Endothelial cell of umbilical vein (primary cell): ENCODE results near the gene FZD2. TPM values are rescaled to one million over a fixed set of nuclear protein-coding genes. Genes with fewer than 3 reads are reported as not detected.

Experiments used
- BruUV-seq: library from RNA; stranded (reverse); fragments of 400-500 nt; replicated peaks from 2 replicates; lab custom pipeline; 2021; lab: Mats Ljungman, UMichigan
- CTCF ChIA-PET: fragments of 300-600, 350-600 bp; sonication (Branson Sonifier 250); formaldehyde crosslinking; loops from one replicate; lab custom pipeline; 2021; ENCODE audit warnings: antibody characterized with exemption, inconsistent platforms; lab: Charles Lee
- POLR2A ChIA-PET: fragments of 300-600, 350-600 bp; sonication (Branson Sonifier 250); formaldehyde crosslinking; loops from one replicate; lab custom pipeline; 2021; ENCODE audit warnings: antibody characterized with exemption, inconsistent platforms; lab: Charles Lee
- DNase-seq: peaks from one replicate; pipeline ENCODE4 v3.0.0-alpha.2; 2011; ENCODE audit warnings: low read depth, low spot score
- FAIRE-seq: peaks from 2 replicates; lab custom pipeline; 2011; peaks lifted over from hg19 to GRCh38; lab: Jason Lieb, UNC
- H2AFZ ChIP-seq: 2 replicates; pipeline ENCODE4 v1.6.0; 2012; ENCODE audit warnings: low read depth, low read length, control low read depth, inconsistent platforms
- H3K27ac ChIP-seq: 2 replicates; pipeline ENCODE4 v1.5.1; 2011; ENCODE audit warnings: low read depth, mild to moderate bottlenecking, control low read depth, low read length, moderate library complexity; ENCODE audit not compliant: insufficient read depth
- H3K27me3 ChIP-seq, 2 experiments: 2 replicates each; pipeline versions ENCODE4 v1.6.0 to v1.6.1; 2011; ENCODE audit warnings: low read length in 2 of 2, mixed read lengths in 1 of 2; ENCODE audit not compliant: control insufficient read depth in 2 of 2, insufficient read depth in 2 of 2
- H3K36me3 ChIP-seq, 2 experiments: 2 replicates in 1 of 2; 3 replicates in 1 of 2; pipeline ENCODE4 v1.5.1; 2011; ENCODE audit warnings: low read length in 2 of 2, mild to moderate bottlenecking in 1 of 2, moderate library complexity in 1 of 2; ENCODE audit not compliant: control insufficient read depth in 2 of 2, insufficient read depth in 2 of 2; ENCODE audit errors: extremely low read depth in 1 of 2
- H3K4me1 ChIP-seq: 3 replicates; pipeline ENCODE4 v1.5.1; 2011; ENCODE audit warnings: mild to moderate bottlenecking, low read length; ENCODE audit not compliant: control insufficient read depth, insufficient read depth; ENCODE audit errors: extremely low read depth
- H3K4me2 ChIP-seq: 2 replicates; pipeline ENCODE4 v1.6.1; 2011; ENCODE audit warnings: low read length, control low read depth, mixed read lengths; ENCODE audit not compliant: insufficient read depth
- H3K4me3 ChIP-seq, 3 experiments: fragments of 200-600 bp in 1 of 3; sonication (generic), shearing (Covaris generic) in 1 of 3; replicated peaks in 1 of 3; 2 replicates each; pipeline ENCODE4 v1.5.1; 2011 to 2016; ENCODE audit warnings: control low read depth in 3 of 3, low read length in 3 of 3, mild to moderate bottlenecking in 2 of 3, inconsistent platforms in 1 of 3, low read depth in 1 of 3, moderate library complexity in 1 of 3; ENCODE audit not compliant: insufficient read depth in 1 of 3
- H3K79me2 ChIP-seq: 2 replicates; pipeline ENCODE4 v1.6.0; 2012; ENCODE audit warnings: low read length, inconsistent platforms; ENCODE audit not compliant: control insufficient read depth, insufficient read depth
- H3K9ac ChIP-seq: replicated peaks from 2 replicates; pipeline ENCODE3; 2011; ENCODE audit warnings: low read length, control low read depth; ENCODE audit not compliant: insufficient read depth; ENCODE audit errors: extremely low read depth
- H3K9me1 ChIP-seq: replicated peaks from 3 replicates; pipeline ENCODE4 v1.6.0; 2011; ENCODE audit warnings: mild to moderate bottlenecking, low read length; ENCODE audit not compliant: control insufficient read depth, insufficient read depth; ENCODE audit errors: extremely low read depth
- H3K9me3 ChIP-seq: replicated peaks from 2 replicates; pipeline ENCODE4 v1.5.1; 2012; ENCODE audit warnings: low read length, inconsistent platforms; ENCODE audit not compliant: control insufficient read depth, insufficient read depth
- H4K20me1 ChIP-seq: replicated peaks from 2 replicates; pipeline ENCODE3; 2011; ENCODE audit warnings: mild to moderate bottlenecking, low read length; ENCODE audit not compliant: control insufficient read depth, insufficient read depth; ENCODE audit errors: extremely low read depth
- CTCF ChIP-seq, 2 donors: IDR thresholded peaks; 1 replicate in 1 of 2; 2 replicates in 1 of 2; pipeline ENCODE4 v1.5.1; 2011; ENCODE audit warnings: low read length in 2 of 2, mild to moderate bottlenecking in 2 of 2, moderate library complexity in 2 of 2, control low read depth in 1 of 2, inconsistent platforms in 1 of 2, low read depth in 1 of 2; ENCODE audit not compliant: insufficient read depth in 1 of 2; ENCODE audit errors: extremely low read depth in 1 of 2
- FOS ChIP-seq: IDR thresholded peaks from 2 replicates; pipeline ENCODE4 v1.6.1; 2011; ENCODE audit warnings: mild to moderate bottlenecking, low read length, moderate library complexity, borderline replicate concordance; ENCODE audit not compliant: insufficient read depth
- GATA2 ChIP-seq: IDR thresholded peaks from 2 replicates; pipeline ENCODE4 v1.7.0; 2011; ENCODE audit warnings: low read depth, mild to moderate bottlenecking, moderate library complexity, mixed read lengths, low read length; ENCODE audit not compliant: insufficient read length, insufficient read depth
- MAX ChIP-seq: IDR thresholded peaks from 2 replicates; pipeline ENCODE4 v1.6.1; 2011; ENCODE audit not compliant: insufficient read depth, insufficient read length
- MYC ChIP-seq: IDR thresholded peaks from one replicate; pipeline ENCODE4 v1.6.1; 2011; ENCODE audit warnings: mild to moderate bottlenecking, low read depth, low read length
- POLR2A ChIP-seq: IDR thresholded peaks from 2 replicates; pipeline ENCODE4 v1.6.1; 2012; ENCODE audit warnings: low read depth, mild to moderate bottlenecking, control low read depth, low read length
- dilution Hi-C: fragments of 300-500 bp; cut with MboI; formaldehyde crosslinking; loops from one replicate; pipeline ENCODE4 v1.15.0; 2019; ENCODE audit warnings: low sequenced_read_pairs; ENCODE audit not compliant: extremely low pct_ligation_motif_present
- intact Hi-C: fragments of 100-400 bp; cut with micrococcal nuclease; formaldehyde crosslinking; loops from one replicate; pipeline ENCODE4 v1.10.0; 2022
- polyA plus RNA-seq, 4 experiments: library from polyadenylated mRNA; depleted of rRNA in 3 of 4; stranded (reverse) in 3 of 4; unstranded in 1 of 4; fragments of >200 nt; gene quantifications; 2 replicates each; pipeline versions ENCODE4 v1.2.1 to v1.2.3, GENCODE V29; 2011 to 2012; ENCODE audit warnings: missing spikeins in 1 of 4
- total RNA-seq: library from RNA; stranded (reverse); gene quantifications from 2 replicates; pipeline ENCODE4 v1.2.3, GENCODE V29; 2021

Gene FZD2
- total and polyA plus RNA-seq, 2 donors (not counting 3 experiments of a cell fraction or from before 2014, with no cell fraction given) = 5.8 to 14.0 TPM

GRCh38 chr17:44540246-44541084 is 16.8 kb upstream of the FZD2 start:
- no peak for FAIRE-seq

More at GRCh38 chr17:44540246-44541084, 16.8 kb upstream of the FZD2 start:
- Histone ChIP-seq H3K4me2 (no peak overlapping the region), H2AFZ (no peak overlapping the region), H3K4me1 (peaks cover 6% of the 10 kb centered on the region), H3K9ac (no peak overlapping the region), H3K27me3 (peaks cover 4 to 12% of the 10 kb centered on the region in 2 experiments), H3K36me3 (no peaks in the 10 kb centered on the region), H3K4me3 (no peak overlapping the region), H3K27ac (no peak overlapping the region), H3K9me3 (no peaks in the 10 kb centered on the region), H4K20me1 (no peaks in the 10 kb centered on the region), H3K9me1 (no peaks in the 10 kb centered on the region), H3K79me2 (no peaks in the 10 kb centered on the region)
- DNase-seq = no peak
- TF ChIP-seq MAX = no peak
- TF ChIP-seq CTCF (IDR thresholded peaks at IDR 0.05; ENCODE audit: extremely low read depth in 1 of 2, insufficient read depth in 1 of 2, low read depth in 1 of 2, low read length in 2 of 2) = no peak
- TF ChIP-seq GATA2 = no peak
- no peak for TF ChIP-seq POLR2A
- TF ChIP-seq FOS = no peak
- no peak for TF ChIP-seq MYC
- ChIA-PET POLR2A (no interaction called here), CTCF (interaction anchor here (0.6 to 0.7 kb wide), 2 partner anchors 17 to 38 kb away, joined by 3 read pairs; partner anchors contain the start of gene FZD2)
- intact Hi-C loops (no loop called here), dilution Hi-C loops (no loop called here)
- no TSS peak for BruUV-seq
